Kidney (tissue), 14 donors: ENCODE results near the gene POMGNT1. TPM values are rescaled to one million over a fixed set of nuclear protein-coding genes. Genes with fewer than 3 reads are reported as not detected.

Experiments
- DNase-seq, 5 donors: peaks; one replicate each; pipeline ENCODE4 v3.0.0-alpha.2; 2013 to 2020
- FAIRE-seq: peaks from 2 replicates; lab custom pipeline; 2012; peaks lifted over from hg19 to GRCh38; lab: Jason Lieb, UNC
- H3K27ac ChIP-seq, 2 donors: one replicate each; pipeline ENCODE4 v1.7.0; 2013; ENCODE audit warnings: low read depth in 2 of 2, low read length in 2 of 2, inconsistent platforms in 1 of 2
- H3K27me3 ChIP-seq: one replicate; pipeline ENCODE4 v1.7.1; 2013; ENCODE audit warnings: low read length, inconsistent platforms; ENCODE audit not compliant: control insufficient read depth, insufficient read depth
- H3K36me3 ChIP-seq, 3 donors: one replicate each; pipeline versions ENCODE4 v1.7.0 to v1.7.1; 2013; ENCODE audit warnings: low read length in 3 of 3, control low read depth in 1 of 3, inconsistent platforms in 1 of 3; ENCODE audit not compliant: insufficient read depth in 3 of 3, control insufficient read depth in 2 of 3
- H3K4me1 ChIP-seq, 3 donors: one replicate each; pipeline versions ENCODE4 v1.7.0 to v1.7.1; 2013; ENCODE audit warnings: low read length in 3 of 3, inconsistent platforms in 1 of 3, low read depth in 1 of 3; ENCODE audit not compliant: control insufficient read depth in 2 of 3, insufficient read depth in 2 of 3
- H3K4me3 ChIP-seq, 3 donors: one replicate each; pipeline versions ENCODE4 v1.7.0 to v1.8.1; 2013; ENCODE audit warnings: low read length in 3 of 3, control low read depth in 1 of 3, inconsistent platforms in 1 of 3
- H3K9ac ChIP-seq, 3 donors: one replicate each; pipeline versions ENCODE4 v1.7.0 to v1.7.1; 2013; ENCODE audit warnings: low read length in 3 of 3, control low read depth in 1 of 3, inconsistent platforms in 1 of 3
- H3K9me3 ChIP-seq, 3 donors: one replicate each; pipeline versions ENCODE4 v1.7.0 to v1.7.1; 2013; ENCODE audit warnings: low read length in 3 of 3, control low read depth in 1 of 3, inconsistent platforms in 1 of 3; ENCODE audit not compliant: control insufficient read depth in 2 of 3, insufficient read depth in 1 of 3
- intact Hi-C: fragments of 100-400 bp; cut with DNase I; formaldehyde crosslinking; loops from one replicate; pipeline ENCODE4 v1.11.1; 2022
- polyA plus RNA-seq: library from polyadenylated mRNA; stranded (reverse); fragments of 350-450 nt; fragmentation: Illumina TruSeq; extraction: RNeasy Lipid Tissue Mini Kit (QIAGEN cat#74804); gene quantifications from one replicate; pipeline ENCODE4 v1.2.3, GENCODE V29; 2014; ENCODE audit warnings: low read depth, low replicate concordance; ENCODE audit not compliant: insufficient read depth
- total RNA-seq: library from RNA; stranded (reverse); fragmentation: NEBNext Ultra II Directional; extraction: Animal tissue kit (Norgen Biotek cat#: 25700); gene quantifications from one replicate; pipeline ENCODE4 v1.2.1, GENCODE V29; 2021
- TF ChIP-seq, protein P1 (sequence below): IDR thresholded peaks from 3 replicates; pipeline ENCODE4 v1.5.1; 2012; ENCODE audit warnings: mild to moderate bottlenecking, moderate library complexity, borderline replicate concordance; ENCODE audit not compliant: insufficient read depth; ENCODE audit errors: extremely low read depth
- donor health status: control.
- donor health status: control.
- donor health status: control.
- donor health status: control.
- donor health status: control.
- donor health status: DM: yes; HTN: yes; CAD: no.
- donor health status: Normal renal cell carcinoma (clear cell type).

The POMGNT1 gene
- total and polyA plus RNA-seq, 2 donors from 2014 or later, result 65.1 to 129 TPM

DNA sequence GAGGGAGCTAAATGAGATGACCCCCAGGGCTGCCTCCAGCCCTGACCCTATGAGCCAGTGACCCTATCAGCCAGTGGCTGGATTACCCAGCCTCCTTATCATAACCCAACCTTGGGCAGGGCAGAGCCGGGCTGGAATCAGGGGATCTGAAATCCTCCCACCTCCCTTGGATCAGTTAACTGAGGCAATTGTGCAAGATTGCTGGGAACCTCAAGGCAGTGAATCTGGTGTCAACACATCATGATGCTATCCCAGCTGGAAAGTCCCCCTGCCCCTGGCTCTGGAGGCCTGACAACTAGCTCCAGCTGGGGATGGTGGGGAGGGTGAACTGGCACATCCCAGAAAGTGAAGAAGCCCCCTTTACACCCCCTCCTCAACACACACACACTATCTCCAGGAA is 29.8 kb downstream of the POMGNT1 start:
- peaks cover 0 to 29% (median 13%) of the 10 kb centered on the region in 3 donors for H3K4me1 ChIP-seq
- no peak overlapping the region for H3K9ac ChIP-seq
- H3K27me3 ChIP-seq, result no peaks in the 10 kb centered on the region
- no peaks in the 10 kb centered on the region for H3K9me3 ChIP-seq
- no peak overlapping the region for H3K4me3 ChIP-seq
- H3K36me3 ChIP-seq, result no peaks in the 10 kb centered on the region
- intact Hi-C loops, result no loop called here
- TF ChIP-seq, protein P1, sequence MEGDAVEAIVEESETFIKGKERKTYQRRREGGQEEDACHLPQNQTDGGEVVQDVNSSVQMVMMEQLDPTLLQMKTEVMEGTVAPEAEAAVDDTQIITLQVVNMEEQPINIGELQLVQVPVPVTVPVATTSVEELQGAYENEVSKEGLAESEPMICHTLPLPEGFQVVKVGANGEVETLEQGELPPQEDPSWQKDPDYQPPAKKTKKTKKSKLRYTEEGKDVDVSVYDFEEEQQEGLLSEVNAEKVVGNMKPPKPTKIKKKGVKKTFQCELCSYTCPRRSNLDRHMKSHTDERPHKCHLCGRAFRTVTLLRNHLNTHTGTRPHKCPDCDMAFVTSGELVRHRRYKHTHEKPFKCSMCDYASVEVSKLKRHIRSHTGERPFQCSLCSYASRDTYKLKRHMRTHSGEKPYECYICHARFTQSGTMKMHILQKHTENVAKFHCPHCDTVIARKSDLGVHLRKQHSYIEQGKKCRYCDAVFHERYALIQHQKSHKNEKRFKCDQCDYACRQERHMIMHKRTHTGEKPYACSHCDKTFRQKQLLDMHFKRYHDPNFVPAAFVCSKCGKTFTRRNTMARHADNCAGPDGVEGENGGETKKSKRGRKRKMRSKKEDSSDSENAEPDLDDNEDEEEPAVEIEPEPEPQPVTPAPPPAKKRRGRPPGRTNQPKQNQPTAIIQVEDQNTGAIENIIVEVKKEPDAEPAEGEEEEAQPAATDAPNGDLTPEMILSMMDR, result no peak
- FAIRE-seq, result no peak
- no peak for DNase-seq
- H3K27ac ChIP-seq, result no peak overlapping the region

DNA sequence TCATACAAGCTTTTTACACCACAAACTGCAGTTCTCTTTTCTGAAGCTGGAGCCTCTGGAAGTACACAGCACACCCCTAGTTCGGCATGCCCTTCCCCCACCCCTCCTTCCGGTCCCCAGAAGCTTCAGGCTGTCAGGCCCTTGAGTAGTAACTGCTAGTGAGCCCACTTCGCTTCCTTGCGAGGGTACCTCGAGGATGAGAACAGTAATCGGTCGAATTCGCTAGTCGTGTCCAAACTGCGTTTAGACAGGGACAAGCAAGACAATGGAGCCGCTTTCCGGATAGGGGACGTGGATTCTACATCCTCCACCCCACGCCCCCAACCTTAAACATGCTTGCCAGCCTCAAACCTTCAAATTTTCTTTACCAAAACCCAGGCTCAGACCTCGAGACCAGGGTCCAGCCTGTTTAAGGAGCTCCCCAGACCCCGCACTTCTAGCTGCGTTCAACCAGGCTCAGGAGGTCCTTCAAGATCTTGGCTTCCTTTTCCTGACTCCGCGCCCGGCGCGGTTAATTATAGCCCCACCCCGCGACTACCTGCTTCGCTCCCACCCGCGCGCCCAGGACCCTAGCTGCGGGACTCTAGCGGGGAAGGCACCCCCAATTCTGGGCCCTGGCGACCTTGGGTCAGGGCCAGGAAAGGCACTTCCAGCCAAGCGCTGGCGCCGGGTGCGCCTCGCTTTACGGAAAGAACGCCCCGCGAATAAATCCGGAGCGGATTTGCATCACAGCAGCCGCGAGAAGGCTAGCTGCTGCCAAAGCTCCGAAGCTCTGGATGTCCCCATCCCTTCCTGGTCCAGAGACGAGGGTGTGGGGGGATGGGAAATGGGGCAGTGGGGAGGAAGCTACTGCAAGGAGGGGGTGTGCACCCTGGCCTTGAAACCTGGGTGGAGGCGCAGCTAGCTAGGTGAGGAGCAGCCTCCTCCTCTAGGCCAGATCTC is 31.4 kb downstream of the POMGNT1 start:
- peak in 4 of 5 donors; percentile 33 to 86 (median 55) for DNase-seq
- FAIRE-seq, result no peak
- H3K4me1 ChIP-seq, result peaks cover 0 to 19% (median 9%) of the 10 kb centered on the region in 3 donors
- no peaks in the 10 kb centered on the region for H3K36me3 ChIP-seq
- TF ChIP-seq, protein P1, result no peak
- H3K9me3 ChIP-seq, result no peaks in the 10 kb centered on the region
- intact Hi-C loops, result no loop called here
- H3K9ac ChIP-seq, result peak overlapping the region in 2 of 3 donors; percentile 48 to 67
- H3K4me3 ChIP-seq, result peak overlapping the region; percentile 7 to 48 (median 32)
- no peaks in the 10 kb centered on the region for H3K27me3 ChIP-seq
- peak overlapping the region; percentile 64 to 84 for H3K27ac ChIP-seq

DNA sequence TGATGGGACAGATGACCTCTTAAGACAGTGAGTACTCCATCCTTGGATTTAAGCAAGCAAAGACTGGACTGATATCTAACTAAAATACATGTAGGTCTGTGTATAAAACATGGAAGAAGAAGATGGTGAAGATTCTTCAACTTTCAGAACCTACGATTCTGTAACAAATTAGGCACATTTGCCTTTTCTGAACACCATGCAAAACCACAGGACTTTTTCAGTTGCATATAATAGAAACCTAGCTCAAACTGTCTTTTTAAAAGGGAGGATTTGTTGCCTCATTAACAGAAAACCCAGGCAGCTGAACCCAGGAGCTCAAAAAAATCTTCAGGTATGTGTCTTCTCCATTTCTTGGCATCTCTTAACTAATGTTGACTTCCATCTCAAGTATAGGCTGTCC is 38.0 kb downstream of the POMGNT1 start:
- no peaks in the 10 kb centered on the region for H3K36me3 ChIP-seq
- H3K9ac ChIP-seq, result no peak overlapping the region
- H3K4me3 ChIP-seq, result no peak overlapping the region
- no peak for FAIRE-seq
- H3K9me3 ChIP-seq, result no peaks in the 10 kb centered on the region
- intact Hi-C loops, result no loop called here
- H3K4me1 ChIP-seq, result no peaks in the 10 kb centered on the region
- no peak overlapping the region for H3K27ac ChIP-seq
- no peaks in the 10 kb centered on the region for H3K27me3 ChIP-seq
- TF ChIP-seq, protein P1, result no peak
- DNase-seq, result no peak
